Retinal pigment epithelial cell (primary cell): ENCODE data around the gene CSNK1G1.

Experiments used
- DNase-seq: peaks from one replicate; pipeline ENCODE4 v3.0.0-alpha.2; 2010; ENCODE audit warnings: low read depth
- H3K4me3 ChIP-seq: 2 replicates; pipeline ENCODE4 v1.5.1; 2011; ENCODE audit warnings: mild to moderate bottlenecking, low read length, control low read depth, moderate library complexity
- CTCF ChIP-seq: conservative IDR thresholded peaks from 2 replicates; pipeline ENCODE4 v1.5.1; 2011; ENCODE audit warnings: low read depth, low read length, control low read depth, inconsistent platforms

CSNK1G1 gene

GRCh38 chr15:64132217-64132616 lies 223.8 kb downstream of the CSNK1G1 start:
- TF ChIP-seq CTCF, result no peak
- DNase-seq, result no peak
- H3K4me3 ChIP-seq, result no peak overlapping the region

- no peak for TF ChIP-seq CTCF
- DNase-seq, result no peak
- no peak overlapping the region for H3K4me3 ChIP-seq
Measured at GRCh38 chr15:64131547-64131946, 224.4 kb downstream of the CSNK1G1 start.

- no peak for TF ChIP-seq CTCF
- no peak for DNase-seq
- no peak overlapping the region for H3K4me3 ChIP-seq
Measured at GRCh38 chr15:64130159-64130558, 225.8 kb downstream of the CSNK1G1 start.

GRCh38 chr15:64127521-64128270 lies 228.3 kb downstream of the CSNK1G1 start:
- DNase-seq, result no peak
- H3K4me3 ChIP-seq, result no peak overlapping the region
- TF ChIP-seq CTCF, result no peak

- no peak overlapping the region for H3K4me3 ChIP-seq
- no peak for DNase-seq
- TF ChIP-seq CTCF, result no peak
Measured at GRCh38 chr15:64125978-64126377, 230.0 kb downstream of the CSNK1G1 start.

GRCh38 chr15:64122936-64123351 lies 233.0 kb downstream of the CSNK1G1 start:
- DNase-seq, result no peak
- no peak for TF ChIP-seq CTCF
- H3K4me3 ChIP-seq, result no peak overlapping the region

- no peak overlapping the region for H3K4me3 ChIP-seq
- no peak for TF ChIP-seq CTCF
- no peak for DNase-seq
Measured at GRCh38 chr15:64122444-64122843, 233.5 kb downstream of the CSNK1G1 start.
